ENCODE data around the gene PRRT2. TPM values are rescaled to one million over a fixed set of nuclear protein-coding genes. Genes with fewer than 3 reads are reported as not detected.

Gene PRRT2
- total and polyA plus RNA-seq, 10 of the 15 experiments (the other 5 are each of a cell fraction or from before 2014, with no cell fraction given) = 0.08 to 0.49 (median 0.12) TPM; not detected in 4

DNA sequence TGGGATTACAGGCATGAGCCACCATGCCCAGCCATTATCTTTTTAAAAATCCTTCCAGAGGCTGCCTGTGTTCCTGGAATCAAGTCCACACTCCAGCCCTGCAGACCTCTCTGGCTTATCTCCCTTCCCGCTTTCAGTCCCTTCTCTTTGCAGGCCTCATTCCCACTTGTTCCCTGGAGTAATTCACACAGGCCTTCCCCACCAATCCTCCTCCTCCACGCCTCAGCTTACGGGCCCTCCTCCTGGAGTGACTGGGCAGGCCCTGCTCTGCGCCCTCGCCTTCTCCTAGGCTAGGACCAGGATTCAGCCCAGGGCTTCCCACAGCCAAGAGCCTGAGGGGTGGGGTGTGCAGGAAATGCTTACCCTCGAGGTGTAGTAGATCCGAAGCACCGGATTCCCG is 48.2 kb downstream of the PRRT2 start:
- BruUV-seq (replicated peaks) = no TSS peak
- intact Hi-C loops (cut with micrococcal nuclease; ENCODE audit: unreplicated experiment) = loop anchor here (5.0 to 10.0 kb wide), 2 partner anchors 38 to 65 kb away; partner anchors contain the start of genes KCTD13 and MVP
- in situ Hi-C loops (cut with MboI) = no loop called here

More for the DNA sequence above, 48.2 kb downstream of the PRRT2 start:
- Histone ChIP-seq H3K4me3 (no peak overlapping the region), H3K36me3 (ENCODE audit: control insufficient read depth in 2 of 2, insufficient read depth in 2 of 2, low read length in 1 of 2) (peaks cover 0 to 3% of the 10 kb centered on the region in 2 experiments; a peak in 2 of 4 replicates), H2AFZ (ENCODE audit: control insufficient read depth, low read depth, low read length) (no peak overlapping the region), H4K20me1 (ENCODE audit: control insufficient read depth, insufficient read depth) (no peaks in the 10 kb centered on the region), H3K79me2 (ENCODE audit: control insufficient read depth, insufficient read depth, low read length) (peaks cover 7% of the 10 kb centered on the region), H3K27ac (ENCODE audit: control insufficient read depth, insufficient read depth) (no peak overlapping the region), H3K9me3 (replicated peaks; ENCODE audit: control insufficient read depth, insufficient read depth, low read length) (no peaks in the 10 kb centered on the region), H3K9ac (ENCODE audit: control insufficient read depth, insufficient read depth, low read length) (no peak overlapping the region), H3K4me1 (ENCODE audit: control insufficient read depth, insufficient read depth, low read length) (peaks cover 4% of the 10 kb centered on the region), H3K4me2 (ENCODE audit: control insufficient read depth, insufficient read depth) (no peak overlapping the region), H3K27me3 (replicated peaks in 1 of 2; ENCODE audit: control insufficient read depth in 2 of 2, insufficient read depth in 2 of 2, low read length in 1 of 2) (0 out of 4 replicates have a peak, but pooled peaks cover 0 to 1% of the 10 kb centered on the region in 2 experiments)
- ChIA-PET SMC1A (ENCODE audit: uncharacterized antibody, unreplicated experiment) (no interaction called here), POLR2A (no interaction called here), RAD21 (ENCODE audit: unreplicated experiment) (no interaction called here), CTCF (no interaction called here)
- DNase-seq (ENCODE audit: low read depth, low spot score) = no peak
- WGBS (ENCODE audit: insufficient coverage, insufficient replicate concordance, low lambda C conversion rate, missing lambda C conversion rate) = 98% methylated on average over 9 of the region's 9 CpGs
- ATAC-seq = no peak
- FAIRE-seq = no peak
- no peak for TF ChIP-seq MYC (IDR thresholded peaks at IDR 0.05; ENCODE audit: insufficient read depth, insufficient read length, insufficient replicate concordance, low read length, severe bottlenecking)
- TF ChIP-seq NR2C2 (IDR thresholded peaks at IDR 0.05; ENCODE audit: borderline replicate concordance, control insufficient read depth, insufficient read length, low read depth) = no peak
- TF ChIP-seq SMAD1 (IDR thresholded peaks at IDR 0.05; ENCODE audit: low read depth, partially characterized antibody) = no peak
- no peak for TF ChIP-seq USF1 (IDR thresholded peaks at IDR 0.05; ENCODE audit: borderline replicate concordance, extremely low read length, insufficient read depth, low read depth, low read length)
- no peak for TF ChIP-seq PRDM15 (CRISPR knock-in tag; IDR thresholded peaks at IDR 0.05)
- TF ChIP-seq STAT3 (IDR thresholded peaks at IDR 0.05; ENCODE audit: low read depth, low read length) = no peak
- no peak for TF ChIP-seq NFXL1 (IDR thresholded peaks at IDR 0.05; ENCODE audit: borderline replicate concordance)
- TF ChIP-seq NBN (IDR thresholded peaks at IDR 0.05) = no peak
- TF ChIP-seq POLR2A (IDR thresholded peaks at IDR 0.05; ENCODE audit: low read depth, low read length) = no peak
- no peak for TF ChIP-seq EGR1 (IDR thresholded peaks at IDR 0.05; ENCODE audit: borderline replicate concordance in 1 of 2, low read depth in 2 of 2, low read length in 2 of 2)
- no peak for TF ChIP-seq ZNF274 (IDR thresholded peaks at IDR 0.05; ENCODE audit: insufficient read depth, insufficient read length)

All from GM12878 (cell line).